Activated naive CD4-positive, alpha-beta T cell treated with anti-CD3 and anti-CD28 coated beads, Interleukin-2, amount 50 U/mL, for 72 hours (primary cell): ENCODE measurements around the gene KCNJ15. TPM values are rescaled to one million over a fixed set of nuclear protein-coding genes. Genes with fewer than 3 reads are reported as not detected.

Source experiments
- ATAC-seq, 2 donors: fragments of 150-1000 bp; cut with Tn5 transposase; 2 replicates each; pipeline ENCODE4 v1.10.0; 2021; ENCODE audit warnings: mild to moderate bottlenecking in 2 of 2, moderate library complexity in 2 of 2
- DNase-seq, 2 donors: peaks; one replicate each; pipeline ENCODE4 v3.0.0; 2021 to 2022; ENCODE audit warnings: low spot score in 2 of 2
- H3K27ac Mint-ChIP-seq, 2 donors: one replicate each; pipeline ENCODE4 v1.8.0; 2022; ENCODE audit warnings: mild to moderate bottlenecking in 2 of 2, mixed read lengths in 2 of 2
- H3K36me3 Mint-ChIP-seq, 2 donors: one replicate each; pipeline ENCODE4 v1.8.0; 2022; ENCODE audit warnings: mixed read lengths in 2 of 2
- H3K9me3 Mint-ChIP-seq, 2 donors: one replicate each; pipeline ENCODE4 v1.8.0; 2022; ENCODE audit warnings: mixed read lengths in 2 of 2
- total RNA-seq, 2 donors: library from RNA; stranded (reverse); gene quantifications; one replicate each; pipeline ENCODE4 v1.2.3, GENCODE V29; 2022

The KCNJ15 gene
- total RNA-seq, 2 donors from 2014 or later: 0.20 to 1.5 TPM

DNA sequence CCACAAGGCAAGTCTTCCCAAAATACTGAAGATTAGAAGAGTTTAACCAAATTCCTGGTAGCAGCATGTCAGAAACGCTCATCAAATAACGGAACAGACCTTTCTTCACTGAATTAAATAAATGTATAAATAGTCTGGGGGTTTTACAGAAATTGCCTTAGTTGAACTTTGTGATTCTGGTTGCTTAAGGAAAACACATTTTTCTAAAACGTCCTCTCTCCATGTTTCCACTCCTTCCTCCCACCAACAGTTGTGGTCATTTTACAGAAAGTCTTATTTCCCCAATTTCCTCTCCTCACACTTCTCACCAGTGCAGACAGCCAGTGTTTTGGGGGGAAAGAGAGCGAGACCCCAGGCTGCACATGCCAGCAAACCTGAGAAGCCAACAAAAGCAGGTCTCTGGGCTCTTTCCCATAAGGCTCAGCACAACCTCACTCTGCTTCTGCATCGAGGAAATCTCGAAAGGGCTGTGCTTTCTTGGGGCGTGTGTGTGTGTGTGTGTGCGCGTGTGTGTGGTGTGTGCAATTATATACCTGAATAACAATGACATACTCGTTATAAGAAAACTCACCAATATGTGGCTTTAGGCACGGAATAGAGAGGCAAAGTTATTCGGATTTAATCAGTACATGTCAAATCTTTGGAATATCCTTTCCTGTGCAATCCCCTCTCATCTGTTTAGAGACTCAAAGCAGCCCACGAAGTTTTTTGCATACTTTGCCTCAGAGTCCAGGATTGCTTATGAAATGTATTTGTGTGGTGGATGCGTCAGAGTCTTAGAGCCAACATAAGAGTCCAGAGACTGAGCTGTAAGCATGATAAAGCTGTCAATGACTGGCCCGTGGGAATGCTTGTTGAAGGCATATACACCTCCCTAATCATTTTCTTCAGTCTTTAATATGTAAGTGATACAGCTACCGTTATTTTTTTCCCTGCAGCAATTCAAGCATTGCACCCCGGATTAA, 2.0 kb downstream of the KCNJ15 start:
- no peak for DNase-seq
- H3K36me3 Mint-ChIP-seq: no peaks in the 10 kb centered on the region
- ATAC-seq: no peak
- H3K27ac Mint-ChIP-seq: no peak overlapping the region
- H3K9me3 Mint-ChIP-seq: no peaks in the 10 kb centered on the region

DNA sequence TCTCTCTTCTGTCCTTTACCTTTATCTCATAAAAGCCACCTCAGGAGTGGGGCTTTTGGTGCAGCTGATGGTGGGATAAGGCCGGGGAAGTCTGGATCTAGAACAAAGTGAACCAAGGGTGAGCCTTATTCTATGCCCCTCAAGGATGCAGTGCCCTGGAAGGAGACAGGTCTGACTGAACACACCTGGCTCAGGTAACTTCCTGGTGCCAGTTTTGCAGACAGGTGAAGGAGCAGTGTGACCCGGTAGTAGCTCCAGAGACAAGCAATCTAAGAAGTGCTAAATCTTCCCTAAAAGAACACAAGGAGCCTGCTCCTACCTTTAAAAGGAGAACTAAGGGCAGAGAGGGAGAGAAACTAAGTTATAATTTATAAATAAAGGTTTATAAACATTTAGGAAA, 2.9 kb downstream of the KCNJ15 start:
- DNase-seq: no peak
- H3K27ac Mint-ChIP-seq: no peak overlapping the region
- ATAC-seq: no peak
- H3K36me3 Mint-ChIP-seq: no peaks in the 10 kb centered on the region
- H3K9me3 Mint-ChIP-seq: no peaks in the 10 kb centered on the region

DNA sequence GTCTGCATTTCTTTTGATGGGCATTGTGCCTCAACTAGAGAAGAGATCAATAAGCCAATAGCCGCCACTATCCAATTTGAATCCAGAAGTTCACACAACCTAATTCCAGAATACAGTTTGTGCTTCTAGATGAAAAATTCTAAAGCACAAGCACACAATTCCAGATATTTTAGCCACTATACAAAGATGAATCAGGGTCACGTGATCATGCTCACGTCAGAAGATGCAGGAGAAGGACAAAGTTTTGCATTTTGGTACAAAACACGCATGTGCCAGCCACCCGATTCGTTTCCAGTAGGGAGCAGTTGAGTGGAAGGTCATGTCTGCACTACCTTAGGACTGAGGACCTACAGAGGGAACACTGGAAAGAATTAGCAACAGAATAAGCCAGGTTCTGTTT, 3.6 kb downstream of the KCNJ15 start:
- no peaks in the 10 kb centered on the region for H3K36me3 Mint-ChIP-seq

DNA sequence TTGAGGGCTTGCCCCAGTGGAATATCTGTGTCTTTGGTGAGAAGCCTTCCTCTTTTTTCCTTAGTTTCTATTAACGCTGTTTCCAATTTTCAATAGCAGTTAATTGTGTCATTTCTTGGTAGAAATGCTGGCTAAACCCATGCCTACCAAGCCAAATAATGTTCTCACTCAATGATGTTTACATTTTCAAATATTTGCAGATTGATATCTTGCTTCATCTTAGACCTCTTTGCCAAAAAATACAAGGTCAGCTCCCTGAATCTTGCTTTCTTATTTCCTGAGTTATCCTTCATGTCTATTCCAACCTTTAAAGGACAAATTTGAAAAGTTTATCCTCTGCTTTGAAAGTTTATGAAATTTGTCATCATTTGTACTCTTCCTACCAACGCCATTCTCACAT, 5.1 kb downstream of the KCNJ15 start:
- ATAC-seq: no peak
- Mint-ChIP-seq H3K27ac (no peak overlapping the region), H3K9me3 (peaks cover 1 to 2% of the 10 kb centered on the region in 2 donors), H3K36me3 (no peaks in the 10 kb centered on the region)
- no peak for DNase-seq

More for the DNA sequence above, 3.6 kb downstream of the KCNJ15 start:
- H3K9me3 Mint-ChIP-seq: no peaks in the 10 kb centered on the region
- no peak overlapping the region for H3K27ac Mint-ChIP-seq
- DNase-seq: no peak
- no peak for ATAC-seq

DNA sequence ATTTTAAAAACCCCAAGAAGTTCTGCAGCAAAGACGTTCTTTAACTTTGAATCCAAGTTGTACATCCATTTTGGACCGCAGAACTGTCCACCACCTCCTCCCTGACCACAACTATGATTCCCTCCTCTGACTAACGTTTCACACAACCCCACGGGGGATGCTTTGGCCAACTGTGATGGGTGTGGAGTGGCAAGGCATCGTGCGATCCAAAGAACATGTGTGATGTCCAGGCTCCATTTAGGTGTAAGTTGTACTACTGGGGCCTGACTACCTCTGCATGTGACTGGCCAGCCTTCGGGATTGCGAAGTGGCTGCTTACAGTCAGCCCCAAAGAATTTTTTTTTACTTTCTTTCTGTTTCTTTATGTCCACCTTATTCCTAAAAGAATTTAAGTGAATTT, 6.7 kb downstream of the KCNJ15 start:
- Mint-ChIP-seq H3K36me3 (no peaks in the 10 kb centered on the region), H3K9me3 (peaks cover 7% of the 10 kb centered on the region in 2 donors), H3K27ac (no peak overlapping the region)
- ATAC-seq (no peak), DNase-seq (no peak)

DNA sequence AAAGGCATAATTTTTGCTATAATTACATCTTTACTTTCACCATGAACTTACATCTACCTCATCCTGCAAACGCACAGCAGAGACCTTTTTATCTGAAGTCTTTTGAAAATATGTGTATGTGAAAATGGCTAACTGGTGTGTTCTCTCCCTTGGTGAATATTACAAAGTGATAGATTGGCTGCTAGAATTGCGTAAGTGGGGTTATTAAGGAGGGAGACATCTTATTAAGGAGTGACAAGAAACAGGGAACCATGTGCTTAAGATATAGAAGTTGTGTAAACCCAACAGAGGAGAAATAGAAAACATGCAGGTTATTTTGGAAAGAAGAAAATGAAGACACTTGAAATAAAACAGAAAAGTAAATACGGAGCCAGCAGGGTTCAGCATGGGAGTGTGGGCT, 7.8 kb downstream of the KCNJ15 start:
- no peak overlapping the region for H3K27ac Mint-ChIP-seq
- peaks cover 7% of the 10 kb centered on the region in 2 donors for H3K9me3 Mint-ChIP-seq
- DNase-seq (no peak), ATAC-seq (no peak)
- H3K36me3 Mint-ChIP-seq: no peaks in the 10 kb centered on the region

DNA sequence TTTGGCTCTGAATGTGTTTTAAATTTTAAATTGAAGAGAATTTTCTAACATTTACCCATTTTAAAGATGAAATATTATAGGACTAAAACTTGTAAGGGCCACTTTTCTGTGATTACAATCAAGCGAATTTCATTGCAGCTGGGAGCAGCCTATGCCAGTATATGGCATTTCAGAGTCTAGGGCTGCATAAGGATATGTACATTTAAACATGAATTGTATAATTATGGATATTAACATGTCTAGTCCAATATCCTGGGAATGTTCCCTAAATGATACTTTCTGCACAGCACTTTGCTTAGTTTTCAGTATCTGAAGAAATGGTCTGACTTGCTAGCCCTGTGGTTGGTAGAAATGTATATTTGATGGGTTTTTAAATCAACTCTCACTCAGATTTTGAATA, 8.4 kb downstream of the KCNJ15 start:
- H3K27ac Mint-ChIP-seq: no peak overlapping the region
- H3K36me3 Mint-ChIP-seq: no peaks in the 10 kb centered on the region
- DNase-seq: no peak
- no peak for ATAC-seq
- peaks cover 7% of the 10 kb centered on the region in 2 donors for H3K9me3 Mint-ChIP-seq

DNA sequence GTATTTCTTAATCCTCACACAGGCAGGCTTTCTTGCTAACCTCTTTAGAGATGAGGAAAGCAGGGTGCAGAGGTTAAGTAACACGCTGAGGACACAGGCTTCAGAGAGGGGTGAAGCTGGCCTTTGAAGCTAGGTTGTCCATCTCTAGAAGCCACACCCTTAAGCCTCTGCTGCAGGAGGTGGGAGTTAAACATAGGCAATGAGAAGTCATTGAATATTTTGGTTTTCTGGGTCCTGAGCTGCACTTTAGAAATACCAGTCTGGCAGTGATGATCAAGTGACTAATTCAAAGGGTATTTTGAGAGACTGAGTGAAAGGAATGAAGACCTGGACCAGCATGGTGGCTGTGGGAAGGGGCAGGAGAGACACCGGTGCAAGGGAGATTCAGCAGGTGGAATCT, 9.9 kb downstream of the KCNJ15 start:
- Mint-ChIP-seq H3K9me3 (peaks cover 7% of the 10 kb centered on the region in 2 donors), H3K36me3 (no peaks in the 10 kb centered on the region), H3K27ac (no peak overlapping the region)
- ATAC-seq (no peak), DNase-seq (no peak)

DNA sequence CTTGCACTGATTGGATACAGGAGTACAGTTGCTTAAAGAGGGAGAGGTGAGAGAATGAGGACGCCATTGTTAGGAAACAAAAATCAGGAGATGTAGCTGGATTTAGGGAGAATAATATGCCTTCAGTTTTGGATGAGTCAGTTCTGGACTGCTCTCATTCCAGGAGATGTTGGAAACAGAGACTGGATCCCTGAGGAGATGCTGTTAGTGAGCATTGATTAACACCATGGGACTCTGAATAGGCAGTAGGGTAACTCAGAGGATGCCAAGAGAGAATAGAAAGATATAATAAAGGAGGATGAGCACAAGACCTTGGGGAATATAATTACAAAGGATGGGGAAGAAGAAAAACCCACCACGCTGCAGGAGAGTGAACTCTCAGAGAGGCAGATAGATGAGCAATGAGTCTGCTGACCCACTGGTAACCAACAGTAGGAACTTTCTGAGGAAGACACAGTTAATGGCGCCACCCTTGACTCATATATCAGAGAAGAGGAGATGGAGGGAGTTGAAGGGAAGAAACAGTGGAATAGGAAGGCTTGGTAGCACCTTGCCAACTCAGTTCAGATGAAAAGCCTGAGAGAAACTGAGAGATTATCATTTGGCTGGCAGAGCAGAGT, 10.5 kb downstream of the KCNJ15 start:
- DNase-seq: no peak
- H3K36me3 Mint-ChIP-seq: no peaks in the 10 kb centered on the region
- H3K27ac Mint-ChIP-seq: peak overlapping the region in 1 of 2 donors; percentile 13
- peaks cover 7% of the 10 kb centered on the region in 2 donors for H3K9me3 Mint-ChIP-seq
- no peak for ATAC-seq

DNA sequence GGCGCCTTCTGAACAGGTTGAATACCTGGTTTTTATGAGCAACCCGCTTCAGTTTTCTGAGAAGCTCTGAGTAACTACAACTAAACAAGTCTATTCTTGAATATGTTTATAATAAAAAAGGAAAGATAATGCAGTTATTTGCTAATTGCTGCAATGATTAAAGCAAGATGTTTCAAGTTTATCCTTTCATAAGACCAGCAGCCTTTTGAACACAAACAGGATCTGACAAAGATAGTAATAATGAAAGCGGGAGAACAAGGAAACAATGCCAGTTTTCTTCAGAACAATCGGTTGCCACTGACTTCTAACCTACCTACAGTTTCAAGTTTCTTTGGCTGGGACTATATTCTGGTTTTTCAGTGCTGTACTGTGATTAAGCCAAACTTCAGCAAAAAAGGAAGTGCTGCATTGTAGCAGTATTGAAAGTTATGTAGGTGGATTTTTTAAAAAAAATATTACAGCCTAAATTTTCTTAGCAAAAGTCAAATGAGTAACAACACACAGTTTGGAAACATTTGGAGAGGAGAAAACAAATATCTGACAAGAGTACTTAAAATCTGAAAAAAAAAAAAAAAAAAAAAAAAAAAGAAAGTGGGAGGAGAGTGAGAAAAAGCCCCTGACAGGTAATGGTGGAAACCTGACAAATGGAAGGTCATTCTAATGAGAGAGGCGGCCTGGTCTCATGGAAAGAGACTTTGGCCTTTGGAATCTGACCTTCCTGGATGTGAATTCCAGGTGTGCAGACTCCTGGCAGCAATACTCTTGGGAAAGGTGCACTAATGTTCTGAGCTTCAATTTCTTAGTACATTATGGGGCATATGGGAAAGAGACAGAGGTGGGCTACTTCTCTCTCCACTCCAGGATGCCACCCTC, 11.4 kb downstream of the KCNJ15 start:
- H3K9me3 Mint-ChIP-seq: peaks cover 7% of the 10 kb centered on the region in 2 donors
- DNase-seq (no peak), ATAC-seq (peak; percentile 53 to 86)
- H3K36me3 Mint-ChIP-seq: no peaks in the 10 kb centered on the region
- H3K27ac Mint-ChIP-seq: peak overlapping the region; percentile 26 to 90

DNA sequence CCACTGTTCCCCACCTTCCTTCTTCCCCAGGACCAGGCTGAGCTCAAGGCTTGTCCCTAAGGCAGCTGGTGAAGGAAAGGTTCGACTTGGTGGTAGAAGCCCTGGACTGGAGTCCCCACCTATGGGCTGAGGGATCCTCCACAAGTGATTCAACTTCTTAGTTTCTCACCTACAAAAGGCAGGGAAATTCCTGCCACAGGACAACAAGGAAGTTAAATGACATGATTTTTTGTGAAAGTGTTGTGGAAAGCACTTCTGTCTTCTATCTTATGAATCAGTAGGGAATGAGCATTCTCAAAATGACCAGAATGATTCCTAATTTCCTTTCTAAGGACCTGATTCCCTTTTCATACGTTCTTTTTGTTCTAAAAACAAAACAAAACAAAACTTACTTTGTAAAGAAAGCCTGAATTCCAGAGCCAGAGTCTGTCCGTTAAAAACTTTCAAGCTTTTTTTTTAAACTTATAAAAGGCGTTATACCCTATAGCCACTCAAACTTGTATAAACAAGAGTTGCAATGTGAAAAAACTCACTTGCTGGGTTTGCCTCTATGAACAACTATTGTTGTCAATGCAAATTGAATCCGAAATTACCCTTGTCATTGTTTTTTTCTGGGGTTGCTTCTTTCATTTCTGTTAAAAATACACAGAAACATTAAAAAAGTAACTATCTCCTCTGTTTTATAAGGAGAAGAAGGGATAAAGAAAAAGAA, 12.2 kb downstream of the KCNJ15 start:
- ATAC-seq (peak; percentile 49 to 61), DNase-seq (no peak)
- H3K36me3 Mint-ChIP-seq: no peaks in the 10 kb centered on the region
- peaks cover 7% of the 10 kb centered on the region in 2 donors for H3K9me3 Mint-ChIP-seq
- H3K27ac Mint-ChIP-seq: peak overlapping the region; percentile 26 to 90

DNA sequence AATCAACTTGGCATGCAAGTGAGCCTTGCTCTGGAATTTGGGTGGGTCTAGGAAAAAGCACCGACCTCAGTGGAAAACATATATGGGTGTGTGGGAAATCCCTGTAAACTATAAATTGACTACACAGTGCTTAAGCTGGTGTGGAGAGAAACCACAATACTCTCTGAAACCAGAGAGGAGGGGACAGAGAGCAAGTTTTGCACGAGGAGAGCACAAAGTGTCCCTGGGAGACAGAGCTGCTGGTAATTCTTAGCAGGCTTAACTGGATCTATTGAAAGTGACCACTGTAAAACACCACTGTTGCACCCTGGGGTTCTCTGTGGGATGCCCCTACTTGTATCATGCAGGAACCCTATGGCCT, 12.8 kb downstream of the KCNJ15 start:
- no peaks in the 10 kb centered on the region for H3K36me3 Mint-ChIP-seq
- DNase-seq: no peak
- H3K9me3 Mint-ChIP-seq: peaks cover 7 to 11% of the 10 kb centered on the region in 2 donors
- ATAC-seq: peak; percentile 63 to 67
- no peak overlapping the region for H3K27ac Mint-ChIP-seq

DNA sequence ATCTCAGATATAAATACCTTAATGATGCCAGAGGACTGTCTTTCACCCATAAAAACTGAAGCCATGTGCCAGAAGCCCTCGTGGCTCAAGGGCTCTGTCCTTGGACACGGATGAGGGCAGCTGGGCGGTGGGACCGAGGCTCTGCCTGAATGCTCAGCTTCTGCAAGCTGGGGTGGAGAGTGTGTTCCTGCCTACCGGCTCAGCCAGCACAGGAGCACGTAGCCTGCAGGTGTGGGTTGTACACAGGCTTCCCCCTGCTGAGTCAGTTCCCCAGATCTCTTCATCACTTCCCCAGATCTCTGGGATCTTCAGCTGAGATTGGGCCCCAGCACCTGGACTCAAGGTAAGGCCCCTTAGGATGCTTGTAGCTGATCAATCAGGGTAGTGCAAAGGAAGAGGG, 15.4 kb downstream of the KCNJ15 start:
- H3K36me3 Mint-ChIP-seq: no peaks in the 10 kb centered on the region
- no peak overlapping the region for H3K27ac Mint-ChIP-seq
- no peak for DNase-seq
- H3K9me3 Mint-ChIP-seq: peaks cover under 1 to 10% of the 10 kb centered on the region in 2 donors
- no peak for ATAC-seq

DNA sequence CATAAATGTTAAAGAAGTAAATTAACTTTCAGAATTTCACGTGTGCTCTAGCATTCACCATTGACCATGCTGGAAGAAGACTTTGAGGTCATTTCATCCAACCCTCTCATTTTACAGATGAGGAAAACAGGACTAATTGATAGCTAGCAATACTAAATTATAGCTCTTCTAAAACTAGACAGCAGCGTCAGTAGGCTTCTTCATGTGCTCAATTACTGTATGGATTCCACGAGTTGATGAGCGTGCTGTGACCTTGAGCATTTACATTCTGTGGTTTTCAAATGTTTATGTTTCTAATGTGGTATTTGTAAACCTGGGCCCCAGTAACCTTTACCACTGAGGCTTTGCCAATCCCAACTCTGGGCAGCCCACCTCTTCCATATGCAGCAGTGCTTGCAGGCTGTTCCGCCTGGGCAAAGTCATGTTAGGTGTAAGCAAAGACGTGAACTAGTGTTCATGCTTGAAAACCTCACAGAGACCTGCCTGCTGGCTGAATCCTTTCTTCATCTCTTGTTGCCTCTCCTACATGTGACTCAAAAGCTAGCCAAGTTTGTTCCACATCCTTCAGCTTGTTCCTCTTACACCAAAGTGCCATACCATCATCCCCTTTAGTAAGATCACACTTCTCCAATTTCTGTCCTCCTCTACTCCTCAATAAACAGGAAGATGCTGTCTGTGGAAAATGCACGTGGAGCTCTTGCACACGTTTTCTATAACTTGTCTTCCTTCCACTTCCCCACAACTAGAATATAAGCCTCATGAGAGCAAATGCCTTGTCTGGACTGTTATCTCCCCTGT, 17.2 kb downstream of the KCNJ15 start:
- DNase-seq (no peak), ATAC-seq (no peak)
- Mint-ChIP-seq H3K9me3 (peaks cover 3 to 8% of the 10 kb centered on the region in 2 donors), H3K36me3 (peaks cover 0 to 5% of the 10 kb centered on the region in 2 donors), H3K27ac (no peak overlapping the region)

DNA sequence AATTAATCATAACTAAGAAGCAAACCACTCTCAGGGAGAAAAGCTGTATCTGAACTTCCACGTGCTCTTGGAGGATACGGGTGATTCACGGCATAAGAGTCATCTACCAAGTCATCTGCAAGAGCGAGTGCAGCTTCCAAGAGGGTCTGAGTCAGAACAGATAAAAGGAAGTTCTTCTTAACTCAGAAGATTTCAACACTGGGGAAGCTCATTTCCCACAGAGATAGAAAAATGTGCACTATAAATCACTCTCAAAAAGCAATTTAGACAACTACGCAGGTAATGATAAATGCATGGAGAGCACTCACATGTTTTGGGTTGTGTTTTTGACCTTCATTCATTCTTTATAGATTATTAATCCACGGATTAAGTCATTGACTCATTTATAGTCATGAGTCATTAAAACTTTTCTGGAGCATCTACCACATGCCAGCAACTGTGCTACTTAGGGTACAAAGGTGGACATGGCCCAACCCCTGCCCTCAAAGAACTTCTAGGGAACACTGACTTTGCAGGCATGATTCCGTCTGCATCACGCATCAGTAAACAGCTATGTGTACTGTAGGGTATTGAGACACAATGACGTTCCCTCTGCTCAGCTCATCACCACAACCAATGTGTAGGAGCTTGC, 20.8 kb downstream of the KCNJ15 start:
- peak in 1 of 2 donors; percentile 44 for DNase-seq
- H3K27ac Mint-ChIP-seq: no peak overlapping the region
- peak; percentile 99 for ATAC-seq
- peaks cover 0 to 12% of the 10 kb centered on the region in 2 donors for H3K36me3 Mint-ChIP-seq
- H3K9me3 Mint-ChIP-seq: peaks cover 8 to 15% of the 10 kb centered on the region in 2 donors
